Stomach (tissue), 4 donors: ENCODE results near the gene EPB41L2.

Experiments
- POLR2A ChIP-seq, 4 donors: fragments of 450-650 bp; IDR thresholded peaks; one replicate each; pipeline ENCODE4 v1.6.1; 2016; ENCODE audit warnings: antibody characterized with exemption in 4 of 4, control low read depth in 2 of 4, mild to moderate bottlenecking in 1 of 4, moderate library complexity in 1 of 4
- POLR2AphosphoS5 ChIP-seq, 3 donors: sonication (generic); formaldehyde crosslinking; IDR thresholded peaks; one replicate each; pipeline ENCODE4 v1.6.1; 2016; ENCODE audit warnings: antibody characterized with exemption in 3 of 3
- TF ChIP-seq, protein P1 (sequence below), 7 experiments: fragments of 450-650 bp in 4 of 7; fragments of 200-600 bp in 3 of 7; sonication (generic) in 3 of 7; IDR thresholded peaks; one replicate each; pipeline ENCODE4 v1.5.1; 2016 to 2019; ENCODE audit warnings: antibody characterized with exemption in 7 of 7, control low read depth in 2 of 7, mild to moderate bottlenecking in 1 of 7

DNA sequence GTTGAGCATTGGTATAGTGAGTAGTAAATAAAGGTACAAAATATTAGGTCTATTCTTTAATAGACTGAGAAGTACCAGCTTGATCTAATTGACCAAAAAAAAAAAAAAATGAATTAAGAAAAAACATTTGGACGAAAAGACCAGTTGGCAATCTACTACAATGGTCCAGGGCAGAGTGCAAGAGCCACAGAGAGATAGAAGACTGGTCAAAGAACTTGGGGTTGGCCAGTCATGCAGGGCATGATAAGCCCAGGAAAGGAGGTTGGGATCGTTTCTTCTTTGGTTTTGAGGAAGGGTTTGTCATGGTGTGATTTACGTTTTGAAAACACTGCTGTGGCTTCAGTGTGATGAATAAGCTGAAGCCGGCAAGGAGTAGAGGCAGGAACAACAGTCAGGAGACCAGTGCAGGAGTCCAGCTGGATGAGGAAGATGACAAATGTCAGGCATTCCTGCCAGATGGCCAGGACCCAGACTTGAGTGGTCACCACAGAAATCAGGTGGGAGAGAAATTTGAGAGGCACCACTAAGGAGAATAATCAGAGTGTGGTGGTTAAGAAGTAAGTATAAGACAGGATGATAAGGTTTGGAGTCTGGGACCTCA, 221.8 kb downstream of the EPB41L2 start:
- TF ChIP-seq, protein P1, sequence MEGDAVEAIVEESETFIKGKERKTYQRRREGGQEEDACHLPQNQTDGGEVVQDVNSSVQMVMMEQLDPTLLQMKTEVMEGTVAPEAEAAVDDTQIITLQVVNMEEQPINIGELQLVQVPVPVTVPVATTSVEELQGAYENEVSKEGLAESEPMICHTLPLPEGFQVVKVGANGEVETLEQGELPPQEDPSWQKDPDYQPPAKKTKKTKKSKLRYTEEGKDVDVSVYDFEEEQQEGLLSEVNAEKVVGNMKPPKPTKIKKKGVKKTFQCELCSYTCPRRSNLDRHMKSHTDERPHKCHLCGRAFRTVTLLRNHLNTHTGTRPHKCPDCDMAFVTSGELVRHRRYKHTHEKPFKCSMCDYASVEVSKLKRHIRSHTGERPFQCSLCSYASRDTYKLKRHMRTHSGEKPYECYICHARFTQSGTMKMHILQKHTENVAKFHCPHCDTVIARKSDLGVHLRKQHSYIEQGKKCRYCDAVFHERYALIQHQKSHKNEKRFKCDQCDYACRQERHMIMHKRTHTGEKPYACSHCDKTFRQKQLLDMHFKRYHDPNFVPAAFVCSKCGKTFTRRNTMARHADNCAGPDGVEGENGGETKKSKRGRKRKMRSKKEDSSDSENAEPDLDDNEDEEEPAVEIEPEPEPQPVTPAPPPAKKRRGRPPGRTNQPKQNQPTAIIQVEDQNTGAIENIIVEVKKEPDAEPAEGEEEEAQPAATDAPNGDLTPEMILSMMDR (IDR thresholded peaks at IDR 0.05) = no peak
- TF ChIP-seq POLR2AphosphoS5 (IDR thresholded peaks at IDR 0.05) (no peak), POLR2A (IDR thresholded peaks at IDR 0.05) (no peak)
